Activated T-helper 1 cell treated with anti-CD3 and anti-CD28 coated beads, Interleukin-12 subunit alpha, Interleukin-12 subunit beta, Interleukin-2, Interleukin-4 antibody, amounts not matched to agents 30 ng/mL and 10 ng/mL and 1 ng/mL, durations not matched to agents 14 hours and 24 hours and 36 hours (primary cell): ENCODE measurements around the gene PHLPP1. TPM values are rescaled to one million over a fixed set of nuclear protein-coding genes. Genes with fewer than 3 reads are reported as not detected.

Experiments used
- DNase-seq: peaks from one replicate; pipeline ENCODE4 v3.0.0; 2021; ENCODE audit warnings: low spot score
- H3K27ac Mint-ChIP-seq: one replicate; pipeline ENCODE4 v1.8.0; 2021; ENCODE audit warnings: mild to moderate bottlenecking, mixed read lengths
- H3K27me3 Mint-ChIP-seq: one replicate; pipeline ENCODE4 v1.8.0; 2022; ENCODE audit warnings: mild to moderate bottlenecking, moderate library complexity, mixed read lengths; ENCODE audit not compliant: insufficient read depth
- H3K36me3 Mint-ChIP-seq: one replicate; pipeline ENCODE4 v1.8.0; 2021; ENCODE audit warnings: low read depth, mixed read lengths
- H3K4me1 Mint-ChIP-seq: one replicate; pipeline ENCODE4 v1.8.0; 2021; ENCODE audit warnings: low read depth, mixed read lengths
- H3K4me3 Mint-ChIP-seq: one replicate; pipeline ENCODE4 v1.8.0; 2021; ENCODE audit warnings: mild to moderate bottlenecking, moderate library complexity, mixed read lengths
- H3K9me3 Mint-ChIP-seq: one replicate; pipeline ENCODE4 v1.8.0; 2021; ENCODE audit warnings: mixed read lengths
- intact Hi-C: fragments of 100-400 bp; cut with micrococcal nuclease; formaldehyde crosslinking; loops from one replicate; pipeline ENCODE4 v1.15.1; 2024
- total RNA-seq: library from RNA; stranded (reverse); gene quantifications from 2 replicates; pipeline ENCODE4 v1.2.3, GENCODE V29; 2022

The PHLPP1 gene
- total RNA-seq, 1 donor from 2014 or later, result 14.1 TPM

- Mint-ChIP-seq H3K9me3 (no peaks in the 10 kb centered on the region), H3K27ac (no peak overlapping the region), H3K27me3 (no peaks in the 10 kb centered on the region), H3K4me1 (peaks cover 33% of the 10 kb centered on the region), H3K4me3 (no peak overlapping the region), H3K36me3 (peaks cover 2% of the 10 kb centered on the region)
- intact Hi-C loops, result loop anchor here (10.0 kb wide), 3 partner anchors 465 to 945 kb away; partner anchors contain the start of genes KDSR and RNF152
- DNase-seq, result no peak
Observed at GRCh38 chr18:62839874-62840713, 124.8 kb downstream of the PHLPP1 start.

- no peaks in the 10 kb centered on the region for H3K27me3 Mint-ChIP-seq
- no peak overlapping the region for H3K27ac Mint-ChIP-seq
- intact Hi-C loops, result loop anchor here (10.0 kb wide), 3 partner anchors 463 to 947 kb away; partner anchors contain the start of genes KDSR and RNF152
- peaks cover 2% of the 10 kb centered on the region for H3K36me3 Mint-ChIP-seq
- no peaks in the 10 kb centered on the region for H3K9me3 Mint-ChIP-seq
- no peak overlapping the region for H3K4me3 Mint-ChIP-seq
- DNase-seq, result no peak
- H3K4me1 Mint-ChIP-seq, result peaks cover 46% of the 10 kb centered on the region
Observed at GRCh38 chr18:62841405-62841804, 126.1 kb downstream of the PHLPP1 start.

- H3K9me3 Mint-ChIP-seq, result no peaks in the 10 kb centered on the region
- no peaks in the 10 kb centered on the region for H3K27me3 Mint-ChIP-seq
- peaks cover 55% of the 10 kb centered on the region for H3K4me1 Mint-ChIP-seq
- H3K36me3 Mint-ChIP-seq, result peaks cover 2% of the 10 kb centered on the region
- no peak overlapping the region for H3K4me3 Mint-ChIP-seq
- no peak overlapping the region for H3K27ac Mint-ChIP-seq
- no peak for DNase-seq
- intact Hi-C loops, result loop anchor here (1.0 to 10.0 kb wide), 4 partner anchors 59 to 948 kb away; partner anchors contain the start of genes KDSR and RNF152
Observed at GRCh38 chr18:62842898-62843297, 127.6 kb downstream of the PHLPP1 start.

- Mint-ChIP-seq H3K27me3 (no peaks in the 10 kb centered on the region), H3K9me3 (no peaks in the 10 kb centered on the region), H3K27ac (peak overlapping the region; percentile 82), H3K36me3 (peaks cover 2% of the 10 kb centered on the region), H3K4me1 (peaks cover 51% of the 10 kb centered on the region), H3K4me3 (peak overlapping the region; percentile 70)
- intact Hi-C loops, result loop anchor here (1.0 to 10.0 kb wide), 18 partner anchors 24 to 1107 kb away; partner anchors contain the start of genes KDSR, PHLPP1, PIGN and RELCH
- no peak for DNase-seq
Observed at GRCh38 chr18:62844850-62845643, 129.7 kb downstream of the PHLPP1 start.

GRCh38 chr18:62846313-62846712 lies 131.0 kb downstream of the PHLPP1 start:
- H3K9me3 Mint-ChIP-seq, result no peaks in the 10 kb centered on the region
- no peak for DNase-seq
- peaks cover 44% of the 10 kb centered on the region for H3K4me1 Mint-ChIP-seq
- H3K36me3 Mint-ChIP-seq, result no peaks in the 10 kb centered on the region
- H3K27me3 Mint-ChIP-seq, result no peaks in the 10 kb centered on the region
- intact Hi-C loops, result loop anchor here (1.0 to 10.0 kb wide), 10 partner anchors 36 to 1106 kb away; partner anchors contain the start of genes KDSR, RNF152 and VPS4B
- H3K27ac Mint-ChIP-seq, result peak overlapping the region; percentile 82
- peak overlapping the region; percentile 32 for H3K4me3 Mint-ChIP-seq

GRCh38 chr18:62847081-62847480 lies 131.7 kb downstream of the PHLPP1 start:
- no peaks in the 10 kb centered on the region for H3K27me3 Mint-ChIP-seq
- intact Hi-C loops, result loop anchor here (5.0 to 10.0 kb wide), 9 partner anchors 35 to 1105 kb away; partner anchors contain the start of genes KDSR, RNF152 and VPS4B
- peaks cover 40% of the 10 kb centered on the region for H3K4me1 Mint-ChIP-seq
- DNase-seq, result no peak
- no peaks in the 10 kb centered on the region for H3K9me3 Mint-ChIP-seq
- H3K36me3 Mint-ChIP-seq, result no peaks in the 10 kb centered on the region
- no peak overlapping the region for H3K4me3 Mint-ChIP-seq
- H3K27ac Mint-ChIP-seq, result no peak overlapping the region

GRCh38 chr18:62848946-62849345 lies 133.6 kb downstream of the PHLPP1 start:
- DNase-seq, result no peak

GRCh38 chr18:62850619-62851306 lies 135.4 kb downstream of the PHLPP1 start:
- intact Hi-C loops, result no loop called here
- H3K27me3 Mint-ChIP-seq, result no peaks in the 10 kb centered on the region
- no peak overlapping the region for H3K27ac Mint-ChIP-seq
- H3K4me1 Mint-ChIP-seq, result peaks cover 15% of the 10 kb centered on the region
- H3K9me3 Mint-ChIP-seq, result no peaks in the 10 kb centered on the region
- H3K36me3 Mint-ChIP-seq, result no peaks in the 10 kb centered on the region
- DNase-seq, result no peak
- H3K4me3 Mint-ChIP-seq, result no peak overlapping the region

More at GRCh38 chr18:62848946-62849345, 133.6 kb downstream of the PHLPP1 start:
- H3K36me3 Mint-ChIP-seq, result no peaks in the 10 kb centered on the region
- no peaks in the 10 kb centered on the region for H3K27me3 Mint-ChIP-seq
- H3K9me3 Mint-ChIP-seq, result no peaks in the 10 kb centered on the region
- intact Hi-C loops, result loop anchor here (5.0 to 10.0 kb wide), 9 partner anchors 33 to 1103 kb away; partner anchors contain the start of genes KDSR, RNF152 and VPS4B
- H3K4me3 Mint-ChIP-seq, result no peak overlapping the region
- no peak overlapping the region for H3K27ac Mint-ChIP-seq
- H3K4me1 Mint-ChIP-seq, result peaks cover 30% of the 10 kb centered on the region

- no peaks in the 10 kb centered on the region for H3K4me1 Mint-ChIP-seq
- intact Hi-C loops, result no loop called here
Observed at GRCh38 chr18:62852851-62853250, 137.5 kb downstream of the PHLPP1 start.

GRCh38 chr18:62856294-62856693 lies 141.0 kb downstream of the PHLPP1 start:
- no peaks in the 10 kb centered on the region for H3K9me3 Mint-ChIP-seq
- no peak overlapping the region for H3K27ac Mint-ChIP-seq
- H3K4me1 Mint-ChIP-seq, result no peaks in the 10 kb centered on the region
- H3K36me3 Mint-ChIP-seq, result no peaks in the 10 kb centered on the region
- intact Hi-C loops, result no loop called here
- H3K27me3 Mint-ChIP-seq, result no peaks in the 10 kb centered on the region
- no peak overlapping the region for H3K4me3 Mint-ChIP-seq
- no peak for DNase-seq

More at GRCh38 chr18:62852851-62853250, 137.5 kb downstream of the PHLPP1 start:
- H3K36me3 Mint-ChIP-seq, result no peaks in the 10 kb centered on the region
- H3K4me3 Mint-ChIP-seq, result no peak overlapping the region
- DNase-seq, result no peak
- no peak overlapping the region for H3K27ac Mint-ChIP-seq
- no peaks in the 10 kb centered on the region for H3K9me3 Mint-ChIP-seq
- no peaks in the 10 kb centered on the region for H3K27me3 Mint-ChIP-seq

GRCh38 chr18:62857263-62857976 lies 142.1 kb downstream of the PHLPP1 start:
- no peak for DNase-seq
- H3K27ac Mint-ChIP-seq, result no peak overlapping the region

GRCh38 chr18:62860062-62860461 lies 144.7 kb downstream of the PHLPP1 start:
- Mint-ChIP-seq H3K9me3 (no peaks in the 10 kb centered on the region), H3K4me1 (no peaks in the 10 kb centered on the region), H3K27me3 (no peaks in the 10 kb centered on the region)

More at GRCh38 chr18:62857263-62857976, 142.1 kb downstream of the PHLPP1 start:
- intact Hi-C loops, result no loop called here
- Mint-ChIP-seq H3K9me3 (no peaks in the 10 kb centered on the region), H3K4me1 (no peaks in the 10 kb centered on the region), H3K4me3 (no peak overlapping the region), H3K27me3 (no peaks in the 10 kb centered on the region), H3K36me3 (no peaks in the 10 kb centered on the region)

More at GRCh38 chr18:62860062-62860461, 144.7 kb downstream of the PHLPP1 start:
- Mint-ChIP-seq H3K27ac (no peak overlapping the region), H3K4me3 (no peak overlapping the region), H3K36me3 (no peaks in the 10 kb centered on the region)
- no peak for DNase-seq
- intact Hi-C loops, result no loop called here
